ENCODE measurements around the gene FPR2.

DNA sequence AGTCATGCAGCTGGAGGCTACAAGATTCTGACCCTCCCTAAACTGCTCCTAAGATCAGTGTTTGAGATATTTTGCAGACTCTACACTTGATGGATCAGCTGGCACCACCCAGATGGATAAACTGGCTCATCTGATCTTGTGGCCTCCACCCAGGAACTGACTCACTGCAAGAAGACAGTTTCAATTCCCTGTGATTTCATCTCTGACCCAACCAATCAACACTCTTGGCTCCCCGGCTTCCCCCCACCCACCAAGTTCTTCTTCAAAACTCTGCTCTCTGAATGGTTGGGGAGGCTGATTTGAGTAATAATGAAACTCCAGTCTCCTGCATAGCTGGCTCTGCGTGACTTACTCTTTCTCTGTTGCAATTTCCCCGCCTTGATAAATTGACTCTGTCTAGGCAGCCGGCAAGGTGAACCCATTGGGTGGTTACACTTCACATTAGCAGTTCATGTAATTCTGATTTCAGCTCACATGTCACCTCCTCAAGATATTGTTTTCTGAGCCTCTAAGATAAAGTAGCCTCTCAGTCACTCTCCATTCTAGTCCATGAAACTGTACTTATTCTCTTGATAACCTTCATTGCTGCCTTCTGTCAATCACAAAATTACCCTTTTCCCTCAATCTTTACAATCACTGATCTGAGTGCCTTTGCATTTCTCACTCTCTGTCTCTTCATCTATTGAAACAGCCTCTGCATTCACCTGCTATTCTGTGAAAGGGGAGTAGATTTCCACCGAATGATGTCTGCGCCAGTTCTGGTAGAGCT lies 24.1 kb downstream of the FPR2 start:
- no peak for TF ChIP-seq POLR2A (IDR thresholded peaks at IDR 0.05)
- TF ChIP-seq, protein P1, sequence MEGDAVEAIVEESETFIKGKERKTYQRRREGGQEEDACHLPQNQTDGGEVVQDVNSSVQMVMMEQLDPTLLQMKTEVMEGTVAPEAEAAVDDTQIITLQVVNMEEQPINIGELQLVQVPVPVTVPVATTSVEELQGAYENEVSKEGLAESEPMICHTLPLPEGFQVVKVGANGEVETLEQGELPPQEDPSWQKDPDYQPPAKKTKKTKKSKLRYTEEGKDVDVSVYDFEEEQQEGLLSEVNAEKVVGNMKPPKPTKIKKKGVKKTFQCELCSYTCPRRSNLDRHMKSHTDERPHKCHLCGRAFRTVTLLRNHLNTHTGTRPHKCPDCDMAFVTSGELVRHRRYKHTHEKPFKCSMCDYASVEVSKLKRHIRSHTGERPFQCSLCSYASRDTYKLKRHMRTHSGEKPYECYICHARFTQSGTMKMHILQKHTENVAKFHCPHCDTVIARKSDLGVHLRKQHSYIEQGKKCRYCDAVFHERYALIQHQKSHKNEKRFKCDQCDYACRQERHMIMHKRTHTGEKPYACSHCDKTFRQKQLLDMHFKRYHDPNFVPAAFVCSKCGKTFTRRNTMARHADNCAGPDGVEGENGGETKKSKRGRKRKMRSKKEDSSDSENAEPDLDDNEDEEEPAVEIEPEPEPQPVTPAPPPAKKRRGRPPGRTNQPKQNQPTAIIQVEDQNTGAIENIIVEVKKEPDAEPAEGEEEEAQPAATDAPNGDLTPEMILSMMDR (IDR thresholded peaks at IDR 0.05): no peak
